Cardiac muscle cell (in vitro differentiated cells and primary cell): ENCODE data around the gene BFSP2. TPM values are rescaled to one million over a fixed set of nuclear protein-coding genes. Genes with fewer than 3 reads are reported as not detected.
"Not testable (repeated sequence)": the region's sequence is repeated elsewhere in the genome, so short reads cannot be mapped to it uniquely, and the experiment has no call there.

Experiments
- DNase-seq, 2 donors: peaks; one replicate each; pipeline versions ENCODE4 v3.0.0 to v3.0.0-alpha.2; 2010 to 2017; ENCODE audit warnings: low read depth in 1 of 2, low spot score in 1 of 2
- H3K27ac ChIP-seq: fragments of 200-600 bp; sonication (generic); 2 replicates; pipeline ENCODE4 v1.5.1; 2016
- H3K27me3 ChIP-seq: fragments of 200-600 bp; sonication (generic); 2 replicates; pipeline ENCODE4 v1.6.0; 2016; ENCODE audit warnings: control low read depth
- H3K36me3 ChIP-seq: fragments of 200-600 bp; sonication (generic); 2 replicates; pipeline ENCODE4 v1.5.1; 2016; ENCODE audit warnings: control low read depth
- H3K4me1 ChIP-seq: fragments of 200-600 bp; sonication (generic); 2 replicates; pipeline ENCODE4 v1.8.1; 2017; ENCODE audit warnings: low read depth, mild to moderate bottlenecking, mixed run types
- H3K4me3 ChIP-seq: fragments of 200-600 bp; sonication (generic); 2 replicates; pipeline ENCODE4 v1.5.1; 2016; ENCODE audit warnings: mild to moderate bottlenecking
- H3K9me3 ChIP-seq: fragments of 200-600 bp; sonication (generic); 2 replicates; pipeline ENCODE4 v1.5.1; 2017; ENCODE audit warnings: low read depth, mild to moderate bottlenecking, control low read depth
- CTCF ChIP-seq: IDR thresholded peaks from 2 replicates; pipeline ENCODE4 v1.5.1; 2012; ENCODE audit warnings: low read depth, mild to moderate bottlenecking, low read length
- polyA plus RNA-seq: library from polyadenylated mRNA; unstranded; fragments of >200 nt; fragmentation: Nextera tagmentation; extraction: Ambion mirVana; gene quantifications from 2 replicates; pipeline ENCODE4 v1.2.1, GENCODE V29; 2016
- total RNA-seq: library from RNA; depleted of rRNA; stranded (reverse); fragments of >200 nt; gene quantifications from 2 replicates; pipeline ENCODE4 v1.2.3, GENCODE V29; 2016

The BFSP2 gene
- total and polyA plus RNA-seq, 2 experiments from 2014 or later, result not detected

GRCh38 chr3:133515127-133515526 lies 115.3 kb downstream of the BFSP2 start:
- no peaks in the 10 kb centered on the region for H3K4me1 ChIP-seq
- H3K27me3 ChIP-seq, result no peaks in the 10 kb centered on the region
- no peak overlapping the region for H3K27ac ChIP-seq
- DNase-seq, result no peak
- no peak for TF ChIP-seq CTCF
- H3K36me3 ChIP-seq, result no peaks in the 10 kb centered on the region
- H3K4me3 ChIP-seq, result no peak overlapping the region
- H3K9me3 ChIP-seq, result no peaks in the 10 kb centered on the region

- no peak overlapping the region for H3K27ac ChIP-seq
- no peaks in the 10 kb centered on the region for H3K9me3 ChIP-seq
- no peak for DNase-seq
- H3K4me3 ChIP-seq, result no peak overlapping the region
- no peak for TF ChIP-seq CTCF
- H3K27me3 ChIP-seq, result no peaks in the 10 kb centered on the region
- H3K36me3 ChIP-seq, result no peaks in the 10 kb centered on the region
- no peaks in the 10 kb centered on the region for H3K4me1 ChIP-seq
These were observed 120.4 kb downstream of the BFSP2 start for GRCh38 chr3:133520286-133520685.

GRCh38 chr3:133520938-133521337 lies 121.1 kb downstream of the BFSP2 start:
- H3K4me1 ChIP-seq, H3K4me3 ChIP-seq, H3K36me3 ChIP-seq, H3K9me3 ChIP-seq, H3K27ac ChIP-seq, H3K27me3 ChIP-seq, DNase-seq: not testable (repeated sequence)

GRCh38 chr3:133521946-133522345 lies 122.1 kb downstream of the BFSP2 start:
- Histone ChIP-seq H3K4me1 (no peaks in the 10 kb centered on the region), H3K36me3 (no peaks in the 10 kb centered on the region), H3K27ac (no peak overlapping the region), H3K27me3 (no peaks in the 10 kb centered on the region), H3K4me3 (no peak overlapping the region), H3K9me3 (no peaks in the 10 kb centered on the region)
- no peak for TF ChIP-seq CTCF
- no peak for DNase-seq

GRCh38 chr3:133523758-133524157 lies 123.9 kb downstream of the BFSP2 start:
- not testable (repeated sequence) for H3K9me3 ChIP-seq, H3K27me3 ChIP-seq, H3K36me3 ChIP-seq, DNase-seq, H3K4me1 ChIP-seq, H3K4me3 ChIP-seq, H3K27ac ChIP-seq

Other genes starting within 250 kb of the BFSP2 start
- gene CDV3, start 173.6 kb downstream of the BFSP2 start, total RNA-seq, result 69.2 and 100 TPM in 2 replicates
- 56.7 and 62.4 TPM in 2 replicates for gene CDV3, start 173.6 kb downstream of the BFSP2 start, polyA plus RNA-seq